ENCODE results near the gene DDAH1.

Gene DDAH1

DNA sequence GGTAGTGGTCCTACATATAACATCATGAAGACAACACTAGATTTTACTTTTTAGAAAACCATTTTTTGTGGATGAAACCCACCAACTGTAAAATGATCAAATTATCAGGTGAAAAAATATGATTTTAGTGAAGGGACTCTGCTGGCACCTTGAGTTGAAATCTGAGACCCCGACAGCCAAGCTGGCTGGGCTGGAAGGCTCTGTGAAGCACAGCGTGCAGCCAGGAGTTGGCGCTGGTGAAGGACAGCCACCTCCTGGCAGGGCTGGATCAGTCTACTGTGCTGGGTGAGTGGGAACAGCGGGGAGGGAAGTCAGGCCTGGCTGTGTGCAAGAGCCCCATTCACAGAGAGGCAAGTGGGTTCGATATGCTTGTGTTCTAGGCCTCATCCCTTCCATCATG lies 47.9 kb downstream of the DDAH1 start:
- no peak overlapping the region for H3K4ac ChIP-seq (ENCODE audit: low read depth, low read length)
- H3K4me2 ChIP-seq (ENCODE audit: low read length) = no peak overlapping the region
- no peak for DNase-seq
- WGBS (ENCODE audit: extremely low coverage, insufficient coverage, insufficient read length) = no CpG with 5 or more reads among the region's 5 CpGs
- H2BK120ac ChIP-seq (ENCODE audit: insufficient read depth, low read length, poor library complexity) = no peak overlapping the region
- no peak overlapping the region for H4K91ac ChIP-seq (ENCODE audit: low read depth, low read length)
- no peaks in the 10 kb centered on the region for H3K27me3 ChIP-seq (ENCODE audit: insufficient read depth, low read length)
- no peak overlapping the region for H4K8ac ChIP-seq (ENCODE audit: low read depth, low read length)
- no peak overlapping the region for H2AFZ ChIP-seq (ENCODE audit: insufficient read depth, low read length, poor library complexity)
- no peak overlapping the region for H3K9ac ChIP-seq (ENCODE audit: low read length)
- peaks cover 2% of the 10 kb centered on the region in 2 experiments for H3K36me3 ChIP-seq (ENCODE audit: control insufficient read depth in 1 of 2, insufficient read depth in 2 of 2, low read length in 2 of 2)
- no peak overlapping the region for H2AK5ac ChIP-seq (ENCODE audit: low read length)
- no peak overlapping the region for H3K18ac ChIP-seq (ENCODE audit: low read length)
- peak overlapping the region; percentile 94 for H3K23ac ChIP-seq (ENCODE audit: low read length)
- no peak overlapping the region for H2BK12ac ChIP-seq (ENCODE audit: low read length)
- H4K12ac ChIP-seq (ENCODE audit: low read depth, low read length) = no peak overlapping the region
- H3K4me3 ChIP-seq (ENCODE audit: low read depth, low read length) = no peak overlapping the region
- H3K79me1 ChIP-seq (ENCODE audit: low read length) = no peaks in the 10 kb centered on the region
- peaks cover 2% of the 10 kb centered on the region for H3K9me3 ChIP-seq (ENCODE audit: insufficient read depth, low read depth, low read length)
- H3K14ac ChIP-seq (ENCODE audit: low read length) = no peak overlapping the region
- no peak overlapping the region for H2BK5ac ChIP-seq (ENCODE audit: low read depth, low read length, poor library complexity)
- H3K27ac ChIP-seq (ENCODE audit: low read depth, low read length) = no peak overlapping the region
- no peaks in the 10 kb centered on the region for H3K79me2 ChIP-seq (ENCODE audit: control insufficient read depth, insufficient read depth, low read length, poor library complexity)
- H3K4me1 ChIP-seq (ENCODE audit: control insufficient read depth in 1 of 2, insufficient read depth in 2 of 2, low read length in 2 of 2) = peaks cover 0 to 2% of the 10 kb centered on the region in 2 experiments

DNA sequence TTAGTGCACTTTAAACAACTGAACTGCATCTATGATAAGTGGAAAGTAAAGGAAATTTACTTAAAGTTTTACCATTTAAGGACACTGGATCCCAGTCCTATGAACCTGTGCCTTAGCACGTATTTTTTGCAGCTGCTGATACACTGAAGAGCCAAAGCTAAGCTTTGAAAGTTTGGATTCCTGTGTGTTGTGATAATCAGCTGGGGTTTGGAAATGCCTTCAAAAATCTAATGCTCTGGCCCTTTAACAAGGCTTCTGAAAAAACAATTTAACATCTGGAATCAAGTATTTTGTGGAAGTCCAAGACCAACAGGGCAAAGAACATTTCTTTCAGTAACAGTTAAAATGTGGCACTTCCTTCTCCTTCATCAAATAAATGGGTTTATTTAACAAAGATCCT lies 51.8 kb downstream of the DDAH1 start:
- Histone ChIP-seq H3K36me3 (ENCODE audit: control insufficient read depth in 1 of 2, insufficient read depth in 2 of 2, low read length in 2 of 2) (no peaks in the 10 kb centered on the region), H2AK5ac (ENCODE audit: low read length) (no peak overlapping the region), H3K79me1 (ENCODE audit: low read length) (no peaks in the 10 kb centered on the region), H3K18ac (ENCODE audit: low read length) (no peak overlapping the region), H4K91ac (ENCODE audit: low read depth, low read length) (no peak overlapping the region), H2BK5ac (ENCODE audit: low read depth, low read length, poor library complexity) (no peak overlapping the region), H2BK12ac (ENCODE audit: low read length) (no peak overlapping the region), H4K8ac (ENCODE audit: low read depth, low read length) (no peak overlapping the region), H3K27ac (ENCODE audit: low read depth, low read length) (no peak overlapping the region), H3K4ac (ENCODE audit: low read depth, low read length) (no peak overlapping the region), H3K4me2 (ENCODE audit: low read length) (no peak overlapping the region), H3K27me3 (ENCODE audit: insufficient read depth, low read length) (no peaks in the 10 kb centered on the region), H2AFZ (ENCODE audit: insufficient read depth, low read length, poor library complexity) (no peak overlapping the region), H3K4me3 (ENCODE audit: low read depth, low read length) (no peak overlapping the region), H3K14ac (ENCODE audit: low read length) (no peak overlapping the region), H3K4me1 (ENCODE audit: control insufficient read depth in 1 of 2, insufficient read depth in 2 of 2, low read length in 2 of 2) (peaks cover 0 to 2% of the 10 kb centered on the region in 2 experiments), H4K12ac (ENCODE audit: low read depth, low read length) (no peak overlapping the region), H3K23ac (ENCODE audit: low read length) (no peak overlapping the region), H2BK120ac (ENCODE audit: insufficient read depth, low read length, poor library complexity) (no peak overlapping the region), H3K9ac (ENCODE audit: low read length) (no peak overlapping the region), H3K79me2 (ENCODE audit: control insufficient read depth, insufficient read depth, low read length, poor library complexity) (no peaks in the 10 kb centered on the region), H3K9me3 (ENCODE audit: insufficient read depth, low read depth, low read length) (no peaks in the 10 kb centered on the region)
- DNase-seq = no peak
- WGBS (ENCODE audit: extremely low coverage, insufficient coverage, insufficient read length) = no CpG with 5 or more reads among the region's 1 CpG

- no peak overlapping the region for H4K8ac ChIP-seq (ENCODE audit: low read depth, low read length)
- no peak overlapping the region for H4K12ac ChIP-seq (ENCODE audit: low read depth, low read length)
- H3K4me3 ChIP-seq (ENCODE audit: low read depth, low read length) = no peak overlapping the region
- no peak overlapping the region for H3K14ac ChIP-seq (ENCODE audit: low read length)
- no peak overlapping the region for H2AK5ac ChIP-seq (ENCODE audit: low read length)
- H3K79me2 ChIP-seq (ENCODE audit: control insufficient read depth, insufficient read depth, low read length, poor library complexity) = no peaks in the 10 kb centered on the region
- no peaks in the 10 kb centered on the region for H3K4me1 ChIP-seq (ENCODE audit: control insufficient read depth in 1 of 2, insufficient read depth in 2 of 2, low read length in 2 of 2)
- H2AFZ ChIP-seq (ENCODE audit: insufficient read depth, low read length, poor library complexity) = no peak overlapping the region
- no peak overlapping the region for H3K23ac ChIP-seq (ENCODE audit: low read length)
- no peaks in the 10 kb centered on the region for H3K79me1 ChIP-seq (ENCODE audit: low read length)
- peak in 1 of 2 donors; percentile 26 for DNase-seq
- no CpG with 5 or more reads among the region's 5 CpGs for WGBS (ENCODE audit: extremely low coverage, insufficient coverage, insufficient read length)
- H3K9me3 ChIP-seq (ENCODE audit: insufficient read depth, low read depth, low read length) = no peaks in the 10 kb centered on the region
- no peak overlapping the region for H2BK12ac ChIP-seq (ENCODE audit: low read length)
- H3K4ac ChIP-seq (ENCODE audit: low read depth, low read length) = no peak overlapping the region
- H4K91ac ChIP-seq (ENCODE audit: low read depth, low read length) = no peak overlapping the region
- no peak overlapping the region for H3K18ac ChIP-seq (ENCODE audit: low read length)
- no peaks in the 10 kb centered on the region for H3K36me3 ChIP-seq (ENCODE audit: control insufficient read depth in 1 of 2, insufficient read depth in 2 of 2, low read length in 2 of 2)
- no peak overlapping the region for H3K9ac ChIP-seq (ENCODE audit: low read length)
- no peaks in the 10 kb centered on the region for H3K27me3 ChIP-seq (ENCODE audit: insufficient read depth, low read length)
- H3K4me2 ChIP-seq (ENCODE audit: low read length) = no peak overlapping the region
- no peak overlapping the region for H2BK5ac ChIP-seq (ENCODE audit: low read depth, low read length, poor library complexity)
- H3K27ac ChIP-seq (ENCODE audit: low read depth, low read length) = no peak overlapping the region
- no peak overlapping the region for H2BK120ac ChIP-seq (ENCODE audit: insufficient read depth, low read length, poor library complexity)
These were observed 53.2 kb downstream of the DDAH1 start for GRCh38 chr1:85411567-85412305.

- Histone ChIP-seq H2BK12ac (ENCODE audit: low read length) (no peak overlapping the region), H3K36me3 (ENCODE audit: control insufficient read depth in 1 of 2, insufficient read depth in 2 of 2, low read length in 2 of 2) (no peaks in the 10 kb centered on the region), H4K91ac (ENCODE audit: low read depth, low read length) (no peak overlapping the region), H3K4ac (ENCODE audit: low read depth, low read length) (no peak overlapping the region), H3K23ac (ENCODE audit: low read length) (no peak overlapping the region), H3K27me3 (ENCODE audit: insufficient read depth, low read length) (no peaks in the 10 kb centered on the region), H4K8ac (ENCODE audit: low read depth, low read length) (no peak overlapping the region), H3K4me3 (ENCODE audit: low read depth, low read length) (no peak overlapping the region), H3K18ac (ENCODE audit: low read length) (no peak overlapping the region), H2AK5ac (ENCODE audit: low read length) (no peak overlapping the region), H2AFZ (ENCODE audit: insufficient read depth, low read length, poor library complexity) (no peak overlapping the region), H2BK120ac (ENCODE audit: insufficient read depth, low read length, poor library complexity) (no peak overlapping the region), H4K12ac (ENCODE audit: low read depth, low read length) (no peak overlapping the region), H3K9ac (ENCODE audit: low read length) (no peak overlapping the region), H3K79me2 (ENCODE audit: control insufficient read depth, insufficient read depth, low read length, poor library complexity) (no peaks in the 10 kb centered on the region), H3K9me3 (ENCODE audit: insufficient read depth, low read depth, low read length) (no peaks in the 10 kb centered on the region), H3K4me2 (ENCODE audit: low read length) (no peak overlapping the region), H3K14ac (ENCODE audit: low read length) (no peak overlapping the region), H2BK5ac (ENCODE audit: low read depth, low read length, poor library complexity) (no peak overlapping the region), H3K27ac (ENCODE audit: low read depth, low read length) (no peak overlapping the region), H3K79me1 (ENCODE audit: low read length) (peaks cover 1% of the 10 kb centered on the region), H3K4me1 (ENCODE audit: control insufficient read depth in 1 of 2, insufficient read depth in 2 of 2, low read length in 2 of 2) (no peaks in the 10 kb centered on the region)
- no CpG with 5 or more reads among the region's 3 CpGs for WGBS (ENCODE audit: extremely low coverage, insufficient coverage, insufficient read length)
- no peak for DNase-seq
These were observed 55.4 kb downstream of the DDAH1 start for GRCh38 chr1:85409516-85409915.

All from trophoblast cell (in vitro differentiated cells and primary cell).